OCI-LY7 (cell line): ENCODE measurements around the gene TMX1.

Experiments
- CTCF ChIP-seq: fragments of 200-600 bp; sonication (generic); conservative IDR thresholded peaks from 2 replicates; pipeline ENCODE4 v1.5.1; 2014; ENCODE audit warnings: mild to moderate bottlenecking, antibody characterized with exemption, low read length, moderate library complexity, mixed read lengths
- EZH2phosphoT487 ChIP-seq: fragments of 200-600 bp; sonication (generic); IDR thresholded peaks from 2 replicates; pipeline ENCODE4 v1.6.1; 2018; ENCODE audit warnings: low read depth, borderline replicate concordance, mild to moderate bottlenecking, mixed run types, antibody characterized with exemption, low read length, moderate library complexity, mixed read lengths

GRCh38 chr14:51294951-51295525 is 55.0 kb downstream of the TMX1 start:
- TF ChIP-seq EZH2phosphoT487 (no peak), CTCF (no peak)
